SKM-1 (cell line): Measurements from ENCODE around the gene PNMA6F.
"Not testable (repeated sequence)": the region's sequence is repeated elsewhere in the genome, so short reads cannot be mapped to it uniquely, and the experiment has no call there.

Experiments used
- DNase-seq: peaks from one replicate; lab custom pipeline; 2025; ENCODE audit not compliant: unreplicated experiment; lab: John Stamatoyannopoulos, UW

The PNMA6F gene

GRCh38 chrX:153303276-153304262 lies 18.0 kb downstream of the PNMA6F start:
- DNase-seq = no peak

- DNase-seq = no peak
Measured at GRCh38 chrX:153302796-153303195, 18.8 kb downstream of the PNMA6F start.

GRCh38 chrX:153301746-153302145 lies 19.8 kb downstream of the PNMA6F start:
- DNase-seq = no peak

GRCh38 chrX:153299855-153300254 lies 21.7 kb downstream of the PNMA6F start:
- DNase-seq = no peak

- no peak for DNase-seq
Measured at GRCh38 chrX:153297376-153297775, 24.2 kb downstream of the PNMA6F start.

GRCh38 chrX:153293485-153294071 lies 28.0 kb downstream of the PNMA6F start:
- not testable (repeated sequence) for DNase-seq

- DNase-seq = not testable (repeated sequence)
Measured at GRCh38 chrX:153288807-153289206, 32.8 kb downstream of the PNMA6F start.

- DNase-seq = not testable (repeated sequence)
Measured at GRCh38 chrX:153285678-153286077, 35.9 kb downstream of the PNMA6F start.

- not testable (repeated sequence) for DNase-seq
Measured at GRCh38 chrX:153283982-153284381, 37.6 kb downstream of the PNMA6F start.

GRCh38 chrX:153281784-153282183 lies 39.8 kb downstream of the PNMA6F start:
- DNase-seq = not testable (repeated sequence)

- DNase-seq = not testable (repeated sequence)
Measured at GRCh38 chrX:153279304-153279703, 42.3 kb downstream of the PNMA6F start.

- not testable (repeated sequence) for DNase-seq
Measured at GRCh38 chrX:153276049-153276448, 45.5 kb downstream of the PNMA6F start.

GRCh38 chrX:153275418-153275817 lies 46.1 kb downstream of the PNMA6F start:
- not testable (repeated sequence) for DNase-seq

GRCh38 chrX:153272584-153272983 lies 49.0 kb downstream of the PNMA6F start:
- DNase-seq = not testable (repeated sequence)

- DNase-seq = not testable (repeated sequence)
Measured at GRCh38 chrX:153272070-153272469, 49.5 kb downstream of the PNMA6F start.
